ENCODE results near the gene GSTP1.

- TF ChIP-seq TCF12 (IDR thresholded peaks at IDR 0.05) (no peak), JUND (IDR thresholded peaks at IDR 0.05) (no peak), TAF1 (IDR thresholded peaks at IDR 0.05; ENCODE audit: borderline replicate concordance, low read depth, low read length) (no peak), POLR2AphosphoS5 (IDR thresholded peaks at IDR 0.05; ENCODE audit: low read depth, low read length) (no peak), EP300 (IDR thresholded peaks at IDR 0.05; ENCODE audit: borderline replicate concordance in 1 of 2, low read depth in 1 of 2, low read length in 1 of 2) (no peak)
- TF ChIP-seq, protein P1, sequence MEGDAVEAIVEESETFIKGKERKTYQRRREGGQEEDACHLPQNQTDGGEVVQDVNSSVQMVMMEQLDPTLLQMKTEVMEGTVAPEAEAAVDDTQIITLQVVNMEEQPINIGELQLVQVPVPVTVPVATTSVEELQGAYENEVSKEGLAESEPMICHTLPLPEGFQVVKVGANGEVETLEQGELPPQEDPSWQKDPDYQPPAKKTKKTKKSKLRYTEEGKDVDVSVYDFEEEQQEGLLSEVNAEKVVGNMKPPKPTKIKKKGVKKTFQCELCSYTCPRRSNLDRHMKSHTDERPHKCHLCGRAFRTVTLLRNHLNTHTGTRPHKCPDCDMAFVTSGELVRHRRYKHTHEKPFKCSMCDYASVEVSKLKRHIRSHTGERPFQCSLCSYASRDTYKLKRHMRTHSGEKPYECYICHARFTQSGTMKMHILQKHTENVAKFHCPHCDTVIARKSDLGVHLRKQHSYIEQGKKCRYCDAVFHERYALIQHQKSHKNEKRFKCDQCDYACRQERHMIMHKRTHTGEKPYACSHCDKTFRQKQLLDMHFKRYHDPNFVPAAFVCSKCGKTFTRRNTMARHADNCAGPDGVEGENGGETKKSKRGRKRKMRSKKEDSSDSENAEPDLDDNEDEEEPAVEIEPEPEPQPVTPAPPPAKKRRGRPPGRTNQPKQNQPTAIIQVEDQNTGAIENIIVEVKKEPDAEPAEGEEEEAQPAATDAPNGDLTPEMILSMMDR (IDR thresholded peaks at IDR 0.05), result no peak
Observed at GRCh38 chr11:67562963-67563704, 20.5 kb upstream of the GSTP1 start.
